ENCODE results near the gene LDLRAP1. TPM values are rescaled to one million over a fixed set of nuclear protein-coding genes. Genes with fewer than 3 reads are reported as not detected.

Gene LDLRAP1
- total and polyA plus RNA-seq, 2 donors (not counting 3 experiments of a cell fraction or from before 2014, with no cell fraction given), result 23.1 to 24.7 TPM

- H4K20me1 ChIP-seq (replicated peaks; ENCODE audit: control insufficient read depth, extremely low read depth, insufficient read depth, low read length), result no peaks in the 10 kb centered on the region
- ChIA-PET CTCF (interaction anchor here (0.8 to 3.2 kb wide), 6 partner anchors 23 to 107 kb away, joined by 3 to 22 read pairs (median 4); no protein-coding TSS in a partner anchor), POLR2A (no interaction called here)
- DNase-seq (ENCODE audit: low read depth, low spot score) (peak; percentile 41), FAIRE-seq (peak; percentile 80)
- dilution Hi-C loops (cut with MboI; ENCODE audit: extremely low pct_ligation_motif_present, low sequenced_read_pairs), result no loop called here
- no peaks in the 10 kb centered on the region for H3K36me3 ChIP-seq (ENCODE audit: control insufficient read depth in 2 of 2, extremely low read depth in 1 of 2, insufficient read depth in 2 of 2, low read length in 2 of 2)
- no peaks in the 10 kb centered on the region for H3K27me3 ChIP-seq (ENCODE audit: control insufficient read depth in 2 of 2, insufficient read depth in 2 of 2, low read length in 2 of 2)
- intact Hi-C loops (cut with micrococcal nuclease), result no loop called here
- H3K27ac ChIP-seq (ENCODE audit: insufficient read depth, low read depth, low read length), result peak overlapping the region; percentile 2
- TF ChIP-seq CTCF (IDR thresholded peaks at IDR 0.05; ENCODE audit: extremely low read depth in 1 of 2, insufficient read depth in 1 of 2, low read depth in 1 of 2, low read length in 2 of 2) (no peak), MAX (IDR thresholded peaks at IDR 0.05; ENCODE audit: insufficient read depth, insufficient read length) (peak; percentile 78)
- no TSS peak for BruUV-seq (replicated peaks)
- H3K4me2 ChIP-seq (ENCODE audit: insufficient read depth, low read length), result peak overlapping the region; percentile 9
- no peaks in the 10 kb centered on the region for H3K9me1 ChIP-seq (replicated peaks; ENCODE audit: control insufficient read depth, extremely low read depth, insufficient read depth, low read length)
- H3K9ac ChIP-seq (replicated peaks; ENCODE audit: extremely low read depth, insufficient read depth, low read length), result no peak overlapping the region
- H3K4me3 ChIP-seq (replicated peaks in 1 of 3; ENCODE audit: insufficient read depth in 1 of 3, low read depth in 1 of 3, low read length in 3 of 3), result no peak overlapping the region
- H3K4me1 ChIP-seq (ENCODE audit: control insufficient read depth, extremely low read depth, insufficient read depth, low read length), result peaks cover 29% of the 10 kb centered on the region
- no peaks in the 10 kb centered on the region for H3K9me3 ChIP-seq (replicated peaks; ENCODE audit: control insufficient read depth, insufficient read depth, low read length)
- peaks cover 2% of the 10 kb centered on the region for H3K79me2 ChIP-seq (ENCODE audit: control insufficient read depth, insufficient read depth, low read length)
- H2AFZ ChIP-seq (ENCODE audit: low read depth, low read length), result no peak overlapping the region
Measured at GRCh38 chr1:25549273-25550154, 6.1 kb downstream of the LDLRAP1 start.

- ChIA-PET POLR2A (no interaction called here), CTCF (interaction anchor here (1.9 to 3.2 kb wide), 2 partner anchors 23 to 29 kb away, joined by 5 to 22 read pairs; no protein-coding TSS in a partner anchor)
- peaks cover 2% of the 10 kb centered on the region for H3K79me2 ChIP-seq (ENCODE audit: control insufficient read depth, insufficient read depth, low read length)
- H3K9me1 ChIP-seq (replicated peaks; ENCODE audit: control insufficient read depth, extremely low read depth, insufficient read depth, low read length), result no peaks in the 10 kb centered on the region
- DNase-seq (ENCODE audit: low read depth, low spot score) (peak; percentile 26), FAIRE-seq (peak; percentile 49)
- BruUV-seq (replicated peaks), result no TSS peak
- no peak overlapping the region for H3K9ac ChIP-seq (replicated peaks; ENCODE audit: extremely low read depth, insufficient read depth, low read length)
- intact Hi-C loops (cut with micrococcal nuclease) (no loop called here), dilution Hi-C loops (cut with MboI; ENCODE audit: extremely low pct_ligation_motif_present, low sequenced_read_pairs) (no loop called here)
- H3K27me3 ChIP-seq (ENCODE audit: control insufficient read depth in 2 of 2, insufficient read depth in 2 of 2, low read length in 2 of 2), result no peaks in the 10 kb centered on the region
- peaks cover 0 to 3% of the 10 kb centered on the region in 2 experiments for H3K36me3 ChIP-seq (ENCODE audit: control insufficient read depth in 2 of 2, extremely low read depth in 1 of 2, insufficient read depth in 2 of 2, low read length in 2 of 2)
- H3K4me2 ChIP-seq (ENCODE audit: insufficient read depth, low read length), result peak overlapping the region; percentile 9
- no peaks in the 10 kb centered on the region for H4K20me1 ChIP-seq (replicated peaks; ENCODE audit: control insufficient read depth, extremely low read depth, insufficient read depth, low read length)
- H3K4me3 ChIP-seq (replicated peaks in 1 of 3; ENCODE audit: insufficient read depth in 1 of 3, low read depth in 1 of 3, low read length in 3 of 3), result no peak overlapping the region
- TF ChIP-seq MAX (IDR thresholded peaks at IDR 0.05; ENCODE audit: insufficient read depth, insufficient read length) (no peak), CTCF (IDR thresholded peaks at IDR 0.05; ENCODE audit: extremely low read depth in 1 of 2, insufficient read depth in 1 of 2, low read depth in 1 of 2, low read length in 2 of 2) (no peak), EZH2 (IDR thresholded peaks at IDR 0.05; ENCODE audit: borderline replicate concordance, low read depth, low read length, severe bottlenecking) (no peak), JUN (IDR thresholded peaks at IDR 0.05; ENCODE audit: borderline replicate concordance, insufficient read depth, insufficient read length, low read depth) (peak; percentile 40), POLR2A (IDR thresholded peaks at IDR 0.05; ENCODE audit: low read depth, low read length) (no peak)
- H3K9me3 ChIP-seq (replicated peaks; ENCODE audit: control insufficient read depth, insufficient read depth, low read length), result no peaks in the 10 kb centered on the region
- no peak overlapping the region for H2AFZ ChIP-seq (ENCODE audit: low read depth, low read length)
- H3K4me1 ChIP-seq (ENCODE audit: control insufficient read depth, extremely low read depth, insufficient read depth, low read length), result peaks cover 27% of the 10 kb centered on the region
- H3K27ac ChIP-seq (ENCODE audit: insufficient read depth, low read depth, low read length), result peak overlapping the region; percentile 2
Measured at GRCh38 chr1:25550155-25550506, 6.7 kb downstream of the LDLRAP1 start.

Measured in endothelial cell of umbilical vein (primary cell).